Neuronal stem cell (in vitro differentiated cells): ENCODE results near the gene HOXB13.
A peak's percentile ranks its signal among the peaks of the same experiment; 100 is the strongest.
"Not testable (repeated sequence)": the region's sequence is repeated elsewhere in the genome, so short reads cannot be mapped to it uniquely, and the experiment has no call there.

Source experiments
- DNase-seq: peaks from one replicate; pipeline ENCODE4 v3.0.0-alpha.2; 2013; ENCODE audit warnings: low spot score
- H2AFZ ChIP-seq: one replicate; pipeline ENCODE4 v1.6.1; 2013; ENCODE audit warnings: mild to moderate bottlenecking, low read length, inconsistent platforms
- H2AK5ac ChIP-seq: 2 replicates; pipeline ENCODE4 v1.6.1; 2013; ENCODE audit warnings: low read depth, mild to moderate bottlenecking, inconsistent platforms, low read length, moderate library complexity, mixed read lengths
- H2BK120ac ChIP-seq: 2 replicates; pipeline ENCODE4 v1.6.1; 2013; ENCODE audit warnings: low read depth, mild to moderate bottlenecking, inconsistent platforms, low read length, moderate library complexity, mixed read lengths
- H2BK12ac ChIP-seq: one replicate; pipeline ENCODE4 v1.6.1; 2013; ENCODE audit warnings: low read length, inconsistent platforms
- H2BK15ac ChIP-seq: 2 replicates; pipeline ENCODE4 v1.6.1; 2013; ENCODE audit warnings: mild to moderate bottlenecking, low read length, inconsistent platforms, mixed read lengths
- H2BK5ac ChIP-seq: one replicate; pipeline ENCODE4 v1.6.1; 2013; ENCODE audit warnings: inconsistent platforms, mild to moderate bottlenecking, low read length, moderate library complexity
- H3K14ac ChIP-seq: one replicate; pipeline ENCODE4 v1.6.1; 2013; ENCODE audit warnings: low read length, inconsistent platforms
- H3K18ac ChIP-seq: 2 replicates; pipeline ENCODE4 v1.6.1; 2013; ENCODE audit warnings: low read length, inconsistent platforms
- H3K23ac ChIP-seq: 2 replicates; pipeline ENCODE4 v1.6.1; 2013; ENCODE audit warnings: low read depth, mild to moderate bottlenecking, mixed read lengths, low read length, inconsistent platforms; ENCODE audit not compliant: poor library complexity
- H3K27ac ChIP-seq: replicated peaks from 3 replicates; pipeline ENCODE4 v1.5.1; 2013; ENCODE audit warnings: low read length, inconsistent platforms
- H3K27me3 ChIP-seq, 3 experiments: 2 replicates each; pipeline ENCODE4 v1.6.1; 2013; ENCODE audit warnings: low read length in 3 of 3, mild to moderate bottlenecking in 2 of 3, inconsistent platforms in 1 of 3, low read depth in 1 of 3, mixed read lengths in 1 of 3, moderate library complexity in 1 of 3; ENCODE audit not compliant: control insufficient read depth in 3 of 3, insufficient read depth in 3 of 3
- H3K36me3 ChIP-seq, 2 donors: replicated peaks in 1 of 2; 2 replicates each; pipeline ENCODE4 v1.6.1; 2013; ENCODE audit warnings: low read length in 2 of 2; ENCODE audit not compliant: control insufficient read depth in 2 of 2, insufficient read depth in 2 of 2
- H3K4ac ChIP-seq: 2 replicates; pipeline ENCODE4 v1.6.1; 2013; ENCODE audit warnings: inconsistent platforms, mild to moderate bottlenecking, low read length, moderate library complexity
- H3K4me1 ChIP-seq, 2 donors: 1 replicate in 1 of 2; 2 replicates in 1 of 2; pipeline ENCODE4 v1.6.1; 2013; ENCODE audit warnings: low read length in 2 of 2, low read depth in 1 of 2; ENCODE audit not compliant: control insufficient read depth in 2 of 2, insufficient read depth in 1 of 2
- H3K4me2 ChIP-seq: one replicate; pipeline ENCODE4 v1.6.1; 2013; ENCODE audit warnings: mild to moderate bottlenecking, low read length, inconsistent platforms; ENCODE audit not compliant: insufficient read depth, poor library complexity, severe bottlenecking
- H3K4me3 ChIP-seq, 2 donors: 2 replicates each; pipeline ENCODE4 v1.5.1; 2013; ENCODE audit warnings: low read length in 2 of 2, mild to moderate bottlenecking in 2 of 2, inconsistent platforms in 1 of 2, moderate library complexity in 1 of 2
- H3K79me1 ChIP-seq: one replicate; pipeline ENCODE4 v1.6.1; 2013; ENCODE audit warnings: low read depth, mild to moderate bottlenecking, inconsistent platforms, low read length, moderate library complexity
- H3K9ac ChIP-seq: one replicate; pipeline ENCODE4 v1.6.1; 2013; ENCODE audit warnings: mild to moderate bottlenecking, low read depth, low read length, inconsistent platforms; ENCODE audit not compliant: poor library complexity
- H3K9me3 ChIP-seq, 2 donors: replicated peaks in 1 of 2; 2 replicates each; pipeline versions ENCODE3 to v1.6.1; 2013; ENCODE audit warnings: low read length in 2 of 2, mild to moderate bottlenecking in 2 of 2, inconsistent platforms in 1 of 2, low read depth in 1 of 2, mixed read lengths in 1 of 2, moderate library complexity in 1 of 2; ENCODE audit not compliant: control insufficient read depth in 2 of 2, insufficient read depth in 1 of 2
- H4K8ac ChIP-seq: one replicate; pipeline ENCODE4 v1.6.1; 2013; ENCODE audit warnings: low read depth, mild to moderate bottlenecking, inconsistent platforms, low read length, moderate library complexity
- H4K91ac ChIP-seq: one replicate; pipeline ENCODE4 v1.6.1; 2013; ENCODE audit warnings: low read length, low read depth, mild to moderate bottlenecking, inconsistent platforms; ENCODE audit not compliant: poor library complexity
- WGBS, 2 donors: extraction: QIAGEN DNeasy Blood & Tissue Kit; methylation state at CpG; one replicate each; pipeline ENCODE4 v1.1.7; 2013; ENCODE audit warnings: missing lambda C conversion rate in 2 of 2, mixed read lengths in 1 of 2; ENCODE audit not compliant: insufficient read length in 2 of 2, insufficient replicate concordance in 1 of 2; ENCODE audit errors: extremely low coverage in 2 of 2; 5-methylcytosine and 5-hydroxymethylcytosine counted together

HOXB13 gene

DNA sequence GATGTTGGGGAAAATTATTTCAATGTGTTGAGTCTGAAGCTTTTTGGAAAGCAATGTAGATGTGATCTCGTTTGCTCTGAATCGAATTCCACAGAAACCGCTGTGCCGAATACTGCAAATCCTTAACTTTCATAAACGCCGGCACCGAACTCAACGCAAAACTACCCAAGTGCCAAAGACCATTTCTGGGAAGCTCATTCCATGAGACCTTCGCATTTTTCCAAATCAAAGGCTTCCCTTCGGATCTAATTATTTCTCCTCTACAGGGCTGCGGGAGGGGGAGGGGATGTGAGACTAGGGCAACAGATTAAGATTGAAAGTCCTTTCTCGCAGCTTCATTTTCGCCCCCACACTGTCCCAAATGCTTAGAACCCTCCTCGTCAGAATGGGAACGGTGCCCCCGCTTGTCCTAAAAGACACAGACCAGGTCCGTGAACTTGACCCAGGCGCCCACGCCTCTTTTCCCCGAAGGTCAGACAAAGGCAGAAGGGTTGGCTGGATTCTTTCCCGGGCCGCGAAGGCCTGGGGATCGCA, 10.3 kb downstream of the HOXB13 start:
- no peak overlapping the region for H2BK120ac ChIP-seq
- H3K23ac ChIP-seq, result no peak overlapping the region
- H3K4me2 ChIP-seq, result no peak overlapping the region
- no peak overlapping the region for H2AK5ac ChIP-seq
- peak overlapping the region; percentile 80 for H2AFZ ChIP-seq
- H3K36me3 ChIP-seq, result no peaks in the 10 kb centered on the region
- WGBS, 2 donors, result no CpG with 5 or more reads among the region's 24 CpGs
- no peaks in the 10 kb centered on the region for H3K4me1 ChIP-seq
- no peak overlapping the region for H3K4me3 ChIP-seq
- no peak overlapping the region for H3K4ac ChIP-seq
- DNase-seq, result no peak
- no peak overlapping the region for H3K27ac ChIP-seq
- no peak overlapping the region for H4K91ac ChIP-seq
- H3K27me3 ChIP-seq, result peaks cover 45 to 89% (median 71%) of the 10 kb centered on the region in 3 experiments
- H2BK5ac ChIP-seq, result no peak overlapping the region
- no peak overlapping the region for H3K18ac ChIP-seq
- no peak overlapping the region for H3K14ac ChIP-seq
- peaks cover 0 to 8% of the 10 kb centered on the region in 2 donors for H3K9me3 ChIP-seq
- H3K79me1 ChIP-seq, result no peaks in the 10 kb centered on the region
- H4K8ac ChIP-seq, result no peak overlapping the region
- no peak overlapping the region for H2BK15ac ChIP-seq
- H2BK12ac ChIP-seq, result no peak overlapping the region
- H3K9ac ChIP-seq, result no peak overlapping the region

DNA sequence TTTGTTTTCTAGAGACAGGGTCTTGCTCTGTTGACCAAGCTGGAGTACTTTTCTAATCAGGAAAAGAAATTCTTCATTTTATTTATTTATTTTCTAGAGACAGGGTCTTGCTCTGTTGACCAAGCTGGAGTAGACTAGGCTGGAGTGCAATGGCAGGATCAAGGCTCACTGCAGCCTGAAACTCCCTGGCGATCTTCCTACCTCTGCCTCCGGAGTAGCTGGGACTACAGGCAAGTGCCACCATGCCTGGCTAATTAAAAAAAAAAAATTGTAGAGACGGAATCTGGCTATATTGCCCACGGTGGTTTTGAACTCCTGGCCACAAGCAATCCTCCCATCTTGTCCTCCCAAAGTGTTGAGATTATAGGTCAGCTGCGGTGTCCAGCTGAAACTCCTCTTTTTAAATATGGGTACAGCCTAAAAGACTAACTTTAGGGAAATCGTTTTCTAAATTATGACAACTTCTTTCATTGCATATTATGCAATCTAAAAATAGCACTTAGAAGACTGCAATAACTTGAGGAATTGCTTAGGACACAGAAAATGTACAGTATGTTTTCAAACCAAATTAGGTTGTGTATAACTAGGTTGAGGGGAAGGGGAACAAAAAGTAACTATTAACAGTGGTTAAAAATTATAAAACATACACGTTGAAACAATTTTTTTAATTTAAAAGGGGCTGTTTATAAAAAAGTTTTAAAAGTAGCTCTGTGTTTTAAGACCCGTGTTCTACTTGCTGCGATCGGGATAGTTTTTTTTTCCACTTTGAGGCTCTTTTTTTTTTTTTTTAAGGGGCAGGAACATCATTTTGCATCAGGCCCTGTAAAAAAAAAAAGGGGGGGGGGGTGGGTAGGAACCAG, 11.0 kb downstream of the HOXB13 start:
- DNase-seq, result no peak
- Histone ChIP-seq H3K27me3 (peaks cover 38 to 86% (median 67%) of the 10 kb centered on the region in 3 experiments), H3K79me1 (no peaks in the 10 kb centered on the region), H4K91ac (no peak overlapping the region), H3K4me1 (no peaks in the 10 kb centered on the region), H2BK120ac (no peak overlapping the region), H4K8ac (no peak overlapping the region), H2AK5ac (no peak overlapping the region), H3K18ac (no peak overlapping the region), H3K9ac (no peak overlapping the region), H3K23ac (no peak overlapping the region), H3K4ac (no peak overlapping the region), H3K36me3 (no peaks in the 10 kb centered on the region), H2BK12ac (no peak overlapping the region), H3K4me2 (no peak overlapping the region), H2BK15ac (no peak overlapping the region), H3K14ac (no peak overlapping the region), H2BK5ac (no peak overlapping the region), H3K9me3 (peaks cover 0 to 8% of the 10 kb centered on the region in 2 donors), H3K27ac (no peak overlapping the region), H3K4me3 (no peak overlapping the region), H2AFZ (no peak overlapping the region)
- no CpG with 5 or more reads among the region's 10 CpGs for WGBS, 2 donors

DNA sequence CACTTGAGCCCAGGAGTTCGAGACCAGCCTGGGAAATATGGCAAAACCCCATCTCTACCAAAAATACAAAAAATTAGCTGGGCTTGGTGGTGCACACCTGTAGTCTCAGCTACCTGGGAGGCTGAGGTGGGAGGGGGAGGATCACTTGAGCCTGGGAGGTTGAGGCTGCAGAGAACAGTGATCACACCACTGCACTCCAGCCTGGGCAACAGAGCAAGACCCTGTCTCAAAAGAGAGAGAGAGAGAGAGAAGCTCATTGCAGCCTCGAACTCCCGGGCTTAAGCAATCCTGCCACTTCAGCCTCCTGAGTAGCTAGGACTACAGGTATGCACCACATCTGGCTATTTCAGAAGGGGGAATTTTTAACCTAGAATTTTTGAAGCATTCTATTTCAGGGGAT, 12.0 kb downstream of the HOXB13 start:
- DNase-seq, H2BK5ac ChIP-seq, H3K4me2 ChIP-seq, H3K9ac ChIP-seq, H4K8ac ChIP-seq, H4K91ac ChIP-seq, H2BK120ac ChIP-seq, H3K4me1 ChIP-seq, H3K14ac ChIP-seq, H3K36me3 ChIP-seq, H3K27ac ChIP-seq, H3K9me3 ChIP-seq, H3K79me1 ChIP-seq, H3K18ac ChIP-seq, H3K4ac ChIP-seq, H2AK5ac ChIP-seq, H3K4me3 ChIP-seq, H2AFZ ChIP-seq, H2BK12ac ChIP-seq, H3K23ac ChIP-seq, H2BK15ac ChIP-seq: not testable (repeated sequence)
- no CpG with 5 or more reads among the region's 3 CpGs for WGBS, 2 donors
- H3K27me3 ChIP-seq, result peaks cover 30 to 80% (median 58%) of the 10 kb centered on the region in 3 experiments
